Neural crest cell (in vitro differentiated cells): ENCODE measurements around the gene MEF2D. TPM values are rescaled to one million over a fixed set of nuclear protein-coding genes. Genes with fewer than 3 reads are reported as not detected.

Experiments
- DNase-seq: peaks from one replicate; pipeline ENCODE4 v3.0.0; 2021; ENCODE audit warnings: low read depth, mixed read lengths, low spot score
- H3K27ac Mint-ChIP-seq: one replicate; pipeline ENCODE4 v1.8.0; 2021; ENCODE audit warnings: mild to moderate bottlenecking, mixed read lengths; ENCODE audit not compliant: unreplicated experiment
- H3K27me3 Mint-ChIP-seq: 2 replicates; pipeline ENCODE4 v1.8.0; 2021; ENCODE audit warnings: low read depth, mild to moderate bottlenecking, mixed read lengths
- H3K36me3 Mint-ChIP-seq: 2 replicates; pipeline ENCODE4 v1.8.0; 2021; ENCODE audit warnings: low read depth, mild to moderate bottlenecking, mixed read lengths
- H3K4me1 Mint-ChIP-seq: 2 replicates; pipeline ENCODE4 v1.8.0; 2021; ENCODE audit warnings: mixed read lengths
- H3K4me3 Mint-ChIP-seq: one replicate; pipeline ENCODE4 v1.8.0; 2021; ENCODE audit warnings: mild to moderate bottlenecking, mixed read lengths
- H3K9me3 Mint-ChIP-seq: 2 replicates; pipeline ENCODE4 v1.8.0; 2021; ENCODE audit warnings: mixed read lengths
- CTCF ChIP-seq: fragments of 200-600 bp; sonication (generic); conservative IDR thresholded peaks from 2 replicates; pipeline ENCODE4 v1.5.0; 2021; ENCODE audit warnings: antibody characterized with exemption, mild to moderate bottlenecking
- total RNA-seq: library from RNA; stranded (reverse); gene quantifications from 2 replicates; pipeline ENCODE4 v1.2.1, GENCODE V29; 2021

The MEF2D gene
- total RNA-seq, 1 donor from 2014 or later: 17.3 TPM

- H3K27me3 Mint-ChIP-seq: no peaks in the 10 kb centered on the region
Measured at GRCh38 chr1:156464335-156464734, 36.2 kb downstream of the MEF2D start.

GRCh38 chr1:156463874-156464273 lies 36.7 kb downstream of the MEF2D start:
- H3K27me3 Mint-ChIP-seq: no peaks in the 10 kb centered on the region
- no peaks in the 10 kb centered on the region for H3K9me3 Mint-ChIP-seq
- no peak overlapping the region for H3K27ac Mint-ChIP-seq
- no peak for TF ChIP-seq CTCF
- peaks cover 1% of the 10 kb centered on the region for H3K36me3 Mint-ChIP-seq
- H3K4me3 Mint-ChIP-seq: no peak overlapping the region
- DNase-seq: no peak
- H3K4me1 Mint-ChIP-seq: peaks cover 8% of the 10 kb centered on the region

More at GRCh38 chr1:156464335-156464734, 36.2 kb downstream of the MEF2D start:
- Mint-ChIP-seq H3K27ac (no peak overlapping the region), H3K9me3 (no peaks in the 10 kb centered on the region), H3K36me3 (peaks cover 3% of the 10 kb centered on the region), H3K4me1 (peaks cover 8% of the 10 kb centered on the region), H3K4me3 (no peak overlapping the region)
- DNase-seq: no peak
- TF ChIP-seq CTCF: no peak

GRCh38 chr1:156462954-156463795 lies 37.4 kb downstream of the MEF2D start:
- H3K9me3 Mint-ChIP-seq: no peaks in the 10 kb centered on the region
- TF ChIP-seq CTCF: no peak
- H3K27ac Mint-ChIP-seq: no peak overlapping the region
- H3K4me1 Mint-ChIP-seq: peaks cover 8% of the 10 kb centered on the region
- DNase-seq: no peak
- no peak overlapping the region for H3K4me3 Mint-ChIP-seq
- H3K36me3 Mint-ChIP-seq: no peaks in the 10 kb centered on the region
- no peaks in the 10 kb centered on the region for H3K27me3 Mint-ChIP-seq

GRCh38 chr1:156461781-156462647 lies 38.6 kb downstream of the MEF2D start:
- TF ChIP-seq CTCF: no peak
- no peak for DNase-seq
- no peak overlapping the region for H3K4me3 Mint-ChIP-seq
- no peaks in the 10 kb centered on the region for H3K9me3 Mint-ChIP-seq
- peaks cover 16% of the 10 kb centered on the region for H3K4me1 Mint-ChIP-seq
- H3K27ac Mint-ChIP-seq: no peak overlapping the region
- H3K36me3 Mint-ChIP-seq: no peaks in the 10 kb centered on the region
- peaks cover 1% of the 10 kb centered on the region for H3K27me3 Mint-ChIP-seq

- Mint-ChIP-seq H3K9me3 (no peaks in the 10 kb centered on the region), H3K27ac (no peak overlapping the region), H3K36me3 (no peaks in the 10 kb centered on the region), H3K4me3 (no peak overlapping the region), H3K4me1 (peaks cover 23% of the 10 kb centered on the region), H3K27me3 (peaks cover 5% of the 10 kb centered on the region)
- TF ChIP-seq CTCF: no peak
- DNase-seq: no peak
Measured at GRCh38 chr1:156461109-156461508, 39.5 kb downstream of the MEF2D start.
